Gastroesophageal sphincter (tissue), 4 donors: Measurements from ENCODE around the gene TNS3. TPM values are rescaled to one million over a fixed set of nuclear protein-coding genes. Genes with fewer than 3 reads are reported as not detected.

Experiments
- ATAC-seq: fragments of 150-250 bp; one replicate; pipeline ENCODE4 v1.9.1; 2016; ENCODE audit warnings: mild to moderate bottlenecking, moderate library complexity
- H3K27ac ChIP-seq, 4 donors: fragments of 200-600 bp; sonication (generic) in 3 of 4; 1 replicate in 3 of 4; 2 replicates in 1 of 4; pipeline ENCODE4 v1.5.1; 2016 to 2019
- H3K27me3 ChIP-seq: fragments of 200-600 bp; sonication (generic); one replicate; pipeline ENCODE4 v1.5.1; 2019
- H3K36me3 ChIP-seq, 2 donors: fragments of 200-600 bp; sonication (generic); one replicate each; pipeline ENCODE4 v1.5.1; 2019; ENCODE audit warnings: control low read depth in 1 of 2
- H3K4me1 ChIP-seq, 3 donors: fragments of 200-600 bp; sonication (generic); 1 replicate in 2 of 3; 2 replicates in 1 of 3; pipeline ENCODE4 v1.5.1; 2016 to 2019; ENCODE audit warnings: control low read depth in 2 of 3
- H3K4me3 ChIP-seq, 2 donors: fragments of 200-600 bp; sonication (generic); one replicate each; pipeline ENCODE4 v1.5.1; 2019; ENCODE audit warnings: mild to moderate bottlenecking in 1 of 2, moderate library complexity in 1 of 2
- H3K9me3 ChIP-seq, 3 donors: fragments of 200-600 bp; sonication (generic); one replicate each; pipeline ENCODE4 v1.5.1; 2017 to 2019; ENCODE audit warnings: control low read depth in 2 of 3
- POLR2A ChIP-seq, 2 donors: fragments of 450-650 bp; IDR thresholded peaks; one replicate each; pipeline ENCODE4 v1.6.1; 2017; ENCODE audit warnings: antibody characterized with exemption in 2 of 2, mild to moderate bottlenecking in 2 of 2, moderate library complexity in 1 of 2
- WGBS, 2 donors: methylation state at CpG; one replicate each; pipeline ENCODE4 v1.1.5; 2018; ENCODE audit warnings: low coverage in 1 of 2; 5-methylcytosine and 5-hydroxymethylcytosine counted together
- total RNA-seq, 4 donors: library from RNA; depleted of rRNA; stranded (reverse); fragments of >200 nt; gene quantifications; one replicate each; pipeline ENCODE4 v1.1.0, GENCODE V29; 2016
- TF ChIP-seq, protein P1 (sequence below), 4 experiments: fragments of 200-600 bp in 2 of 4; fragments of 450-650 bp in 2 of 4; sonication (generic) in 1 of 4; IDR thresholded peaks; one replicate each; pipeline ENCODE4 v1.5.1; 2017 to 2019; ENCODE audit warnings: antibody characterized with exemption in 4 of 4, mild to moderate bottlenecking in 2 of 4, moderate library complexity in 2 of 4

TNS3 gene
- total RNA-seq, 4 donors from 2014 or later, result 35.0 to 61.3 (median 45.1) TPM

DNA sequence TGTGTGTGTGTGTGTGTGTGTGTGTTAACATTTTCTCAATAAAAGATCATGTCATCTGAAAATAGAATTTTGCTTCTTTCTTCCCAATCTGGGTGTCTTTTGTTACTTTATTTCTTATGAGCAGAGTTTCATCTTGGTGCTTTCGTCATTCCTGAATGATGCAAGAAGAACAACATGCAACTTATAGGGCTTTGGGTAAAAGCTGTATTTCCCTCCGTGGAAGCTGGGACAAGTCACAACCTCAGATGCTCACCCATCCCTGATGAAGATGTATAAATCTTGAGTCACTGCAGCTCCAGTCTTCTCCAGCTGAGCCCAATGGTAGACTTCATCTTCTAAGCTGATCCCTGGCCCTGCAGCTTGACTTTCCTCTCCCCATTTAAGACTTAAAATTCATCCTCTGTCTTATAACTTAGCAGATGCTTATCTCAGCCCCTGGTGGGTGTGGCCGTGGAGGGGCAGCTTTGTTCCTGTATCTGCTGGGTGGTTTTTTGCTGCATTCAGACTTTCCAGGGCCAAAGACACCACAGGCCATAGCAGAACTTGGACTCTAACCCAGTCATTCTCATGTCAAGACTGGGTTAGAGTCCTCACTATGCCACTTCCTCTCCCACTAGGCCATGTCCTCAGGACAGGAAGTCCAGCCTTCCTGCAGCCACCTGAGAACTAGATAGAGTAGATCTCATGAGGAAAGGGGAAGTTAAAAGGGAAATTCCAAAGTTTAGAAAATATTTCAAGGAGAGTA, 356.4 kb downstream of the TNS3 start:
- Histone ChIP-seq H3K27ac (no peak overlapping the region), H3K27me3 (no peaks in the 10 kb centered on the region), H3K4me3 (no peak overlapping the region), H3K4me1 (no peaks in the 10 kb centered on the region), H3K9me3 (no peaks in the 10 kb centered on the region), H3K36me3 (no peaks in the 10 kb centered on the region)
- no peak for ATAC-seq
- TF ChIP-seq, protein P1, sequence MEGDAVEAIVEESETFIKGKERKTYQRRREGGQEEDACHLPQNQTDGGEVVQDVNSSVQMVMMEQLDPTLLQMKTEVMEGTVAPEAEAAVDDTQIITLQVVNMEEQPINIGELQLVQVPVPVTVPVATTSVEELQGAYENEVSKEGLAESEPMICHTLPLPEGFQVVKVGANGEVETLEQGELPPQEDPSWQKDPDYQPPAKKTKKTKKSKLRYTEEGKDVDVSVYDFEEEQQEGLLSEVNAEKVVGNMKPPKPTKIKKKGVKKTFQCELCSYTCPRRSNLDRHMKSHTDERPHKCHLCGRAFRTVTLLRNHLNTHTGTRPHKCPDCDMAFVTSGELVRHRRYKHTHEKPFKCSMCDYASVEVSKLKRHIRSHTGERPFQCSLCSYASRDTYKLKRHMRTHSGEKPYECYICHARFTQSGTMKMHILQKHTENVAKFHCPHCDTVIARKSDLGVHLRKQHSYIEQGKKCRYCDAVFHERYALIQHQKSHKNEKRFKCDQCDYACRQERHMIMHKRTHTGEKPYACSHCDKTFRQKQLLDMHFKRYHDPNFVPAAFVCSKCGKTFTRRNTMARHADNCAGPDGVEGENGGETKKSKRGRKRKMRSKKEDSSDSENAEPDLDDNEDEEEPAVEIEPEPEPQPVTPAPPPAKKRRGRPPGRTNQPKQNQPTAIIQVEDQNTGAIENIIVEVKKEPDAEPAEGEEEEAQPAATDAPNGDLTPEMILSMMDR (IDR thresholded peaks at IDR 0.05), result no peak
- no peak for TF ChIP-seq POLR2A (IDR thresholded peaks at IDR 0.05)
- 88 to 93% methylated on average over 2 to 3 of the region's 3 CpGs for WGBS, 2 donors
